MM.1S (cell line): ENCODE data around the gene FBXW12.

Experiments
- EZH2phosphoT487 ChIP-seq: fragments of 300-600 bp; sonication (generic); IDR thresholded peaks from 2 replicates; pipeline ENCODE4 v1.6.1; 2018; ENCODE audit warnings: antibody characterized with exemption, low read length
- TF ChIP-seq, protein P1 (sequence below): fragments of 300-600 bp; sonication (generic); IDR thresholded peaks from 2 replicates; pipeline ENCODE4 v1.5.1; 2016; ENCODE audit warnings: antibody characterized with exemption, low read length, mixed read lengths

DNA sequence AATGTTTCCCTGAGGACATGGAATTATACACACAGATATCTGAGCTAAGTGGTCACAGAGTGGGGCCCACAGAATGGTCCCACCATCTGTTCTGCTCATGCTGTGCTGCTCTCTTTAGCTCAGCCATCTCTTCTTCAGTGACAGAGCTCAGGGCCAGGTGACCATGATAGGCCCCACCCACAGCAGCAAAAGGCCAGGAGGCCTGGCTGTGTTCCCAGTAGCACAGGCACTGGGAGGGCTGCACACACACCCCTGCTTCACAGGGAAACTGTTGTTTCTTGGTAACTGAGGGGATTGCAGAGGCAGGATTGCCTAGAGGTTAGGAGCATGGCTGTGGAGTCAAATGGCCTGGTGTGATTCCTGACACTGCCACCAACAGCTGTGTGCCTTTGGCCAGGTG is 4.8 kb upstream of the FBXW12 start:
- TF ChIP-seq, protein P1, sequence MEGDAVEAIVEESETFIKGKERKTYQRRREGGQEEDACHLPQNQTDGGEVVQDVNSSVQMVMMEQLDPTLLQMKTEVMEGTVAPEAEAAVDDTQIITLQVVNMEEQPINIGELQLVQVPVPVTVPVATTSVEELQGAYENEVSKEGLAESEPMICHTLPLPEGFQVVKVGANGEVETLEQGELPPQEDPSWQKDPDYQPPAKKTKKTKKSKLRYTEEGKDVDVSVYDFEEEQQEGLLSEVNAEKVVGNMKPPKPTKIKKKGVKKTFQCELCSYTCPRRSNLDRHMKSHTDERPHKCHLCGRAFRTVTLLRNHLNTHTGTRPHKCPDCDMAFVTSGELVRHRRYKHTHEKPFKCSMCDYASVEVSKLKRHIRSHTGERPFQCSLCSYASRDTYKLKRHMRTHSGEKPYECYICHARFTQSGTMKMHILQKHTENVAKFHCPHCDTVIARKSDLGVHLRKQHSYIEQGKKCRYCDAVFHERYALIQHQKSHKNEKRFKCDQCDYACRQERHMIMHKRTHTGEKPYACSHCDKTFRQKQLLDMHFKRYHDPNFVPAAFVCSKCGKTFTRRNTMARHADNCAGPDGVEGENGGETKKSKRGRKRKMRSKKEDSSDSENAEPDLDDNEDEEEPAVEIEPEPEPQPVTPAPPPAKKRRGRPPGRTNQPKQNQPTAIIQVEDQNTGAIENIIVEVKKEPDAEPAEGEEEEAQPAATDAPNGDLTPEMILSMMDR: no peak
- TF ChIP-seq EZH2phosphoT487: no peak
